ENCODE results near the gene OSGEP. TPM values are rescaled to one million over a fixed set of nuclear protein-coding genes. Genes with fewer than 3 reads are reported as not detected.
"Not testable (repeated sequence)": the region's sequence is repeated elsewhere in the genome, so short reads cannot be mapped to it uniquely, and the experiment has no call there.

Gene OSGEP
- total RNA-seq, 4 donors from 2014 or later, result 58.3 to 112 (median 102) TPM

GRCh38 chr14:20446889-20447288 is 7.7 kb downstream of the OSGEP start:
- no peak overlapping the region for H3K27ac ChIP-seq
- no peaks in the 10 kb centered on the region for H3K4me1 ChIP-seq
- no peaks in the 10 kb centered on the region for H3K9me3 ChIP-seq
- H3K36me3 ChIP-seq, result peaks cover 0 to 66% (median 0%) of the 10 kb centered on the region in 3 donors
- H3K27me3 ChIP-seq, result no peaks in the 10 kb centered on the region
- no peak overlapping the region for H3K4me3 ChIP-seq
- TF ChIP-seq POLR2A (IDR thresholded peaks at IDR 0.05) (no peak), CTCF (IDR thresholded peaks at IDR 0.05) (no peak)
- no peak for DNase-seq

DNA sequence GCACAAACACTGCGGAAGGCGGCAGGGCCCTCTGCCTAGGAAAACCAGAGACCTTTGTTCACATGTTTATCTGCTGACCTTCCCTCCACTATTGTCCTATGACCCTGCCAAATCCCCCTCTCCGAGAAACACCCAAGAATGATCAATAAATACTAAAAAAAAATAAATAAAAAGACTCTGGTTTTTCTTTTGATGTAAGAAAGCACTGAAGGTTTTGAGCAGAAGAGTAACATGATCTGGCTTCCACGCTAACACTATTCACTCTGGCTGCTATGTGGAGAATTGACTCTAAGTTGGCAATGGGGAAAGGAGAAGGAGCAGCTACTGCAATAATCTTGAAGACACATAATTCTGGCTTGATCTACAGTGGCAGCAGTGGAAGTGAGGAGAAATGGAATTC is 11.0 kb downstream of the OSGEP start:
- not testable (repeated sequence) for H3K4me3 ChIP-seq, H3K27ac ChIP-seq, H3K9me3 ChIP-seq, H3K4me1 ChIP-seq, DNase-seq, H3K27me3 ChIP-seq
- H3K36me3 ChIP-seq, result peaks cover 0 to 34% (median 0%) of the 10 kb centered on the region in 3 donors

DNA sequence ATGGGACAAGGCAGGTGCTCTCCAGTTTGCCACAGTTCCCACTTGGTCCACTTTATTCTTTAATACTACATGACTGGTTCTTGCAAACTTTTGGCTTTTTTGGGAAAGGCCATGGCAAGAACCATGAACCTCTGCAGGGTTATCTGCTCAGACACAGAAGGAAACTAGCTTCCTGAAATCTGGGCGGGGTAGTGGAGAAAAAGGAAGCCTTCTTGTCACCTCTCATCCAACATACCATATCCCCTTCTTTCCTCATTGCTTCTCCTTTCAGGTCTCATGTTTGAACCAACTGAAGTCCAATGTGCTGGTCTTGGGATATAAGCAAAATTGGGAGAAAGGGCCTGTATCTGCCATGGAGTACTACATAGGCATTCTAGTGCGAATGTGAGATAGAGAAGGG is 13.2 kb downstream of the OSGEP start:
- Histone ChIP-seq H3K36me3 (peaks cover 0 to 12% (median 0%) of the 10 kb centered on the region in 3 donors), H3K4me1 (no peaks in the 10 kb centered on the region), H3K4me3 (no peak overlapping the region), H3K27me3 (no peaks in the 10 kb centered on the region), H3K27ac (peak overlapping the region in 1 of 4 donors; percentile 46), H3K9me3 (no peaks in the 10 kb centered on the region)
- no peak for DNase-seq
- no peak for TF ChIP-seq CTCF (IDR thresholded peaks at IDR 0.05)
- no peak for TF ChIP-seq POLR2A (IDR thresholded peaks at IDR 0.05)

DNA sequence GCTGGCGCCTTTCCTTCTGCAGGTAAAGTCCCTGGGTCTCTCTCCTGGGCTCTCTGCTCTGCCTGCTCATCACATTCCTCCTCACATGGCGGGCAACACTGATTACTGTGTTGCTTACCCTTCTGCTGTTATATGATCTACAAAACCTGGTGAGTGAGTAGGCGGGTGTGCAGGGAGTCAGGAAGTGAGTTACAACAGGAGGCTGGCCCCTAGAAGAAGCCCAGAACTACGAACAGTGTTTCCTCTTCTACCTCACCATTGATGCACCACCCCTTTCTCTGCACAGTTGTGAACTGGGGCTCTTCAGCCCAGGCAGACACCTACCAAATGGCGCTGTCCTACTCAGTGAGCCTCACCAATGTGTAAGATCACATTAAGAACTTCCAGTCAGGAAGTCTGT is 13.7 kb downstream of the OSGEP start:
- peaks cover 0 to 7% (median 0%) of the 10 kb centered on the region in 3 donors for H3K36me3 ChIP-seq
- no peaks in the 10 kb centered on the region for H3K4me1 ChIP-seq
- TF ChIP-seq POLR2A (IDR thresholded peaks at IDR 0.05), result no peak
- TF ChIP-seq CTCF (IDR thresholded peaks at IDR 0.05), result no peak
- H3K9me3 ChIP-seq, result no peaks in the 10 kb centered on the region
- no peaks in the 10 kb centered on the region for H3K27me3 ChIP-seq
- peak in 1 of 3 donors; percentile 27 for DNase-seq
- no peak overlapping the region for H3K4me3 ChIP-seq
- peak overlapping the region in 1 of 4 donors; percentile 46 for H3K27ac ChIP-seq

GRCh38 chr14:20440465-20440864 is 14.1 kb downstream of the OSGEP start:
- peak overlapping the region in 1 of 4 donors; percentile 46 for H3K27ac ChIP-seq
- no peaks in the 10 kb centered on the region for H3K9me3 ChIP-seq
- peaks cover 0 to 3% (median 0%) of the 10 kb centered on the region in 4 donors for H3K4me1 ChIP-seq
- DNase-seq, result no peak
- H3K4me3 ChIP-seq, result no peak overlapping the region
- peaks cover 0 to 3% (median 0%) of the 10 kb centered on the region in 3 donors for H3K36me3 ChIP-seq
- TF ChIP-seq CTCF (IDR thresholded peaks at IDR 0.05) (no peak), POLR2A (IDR thresholded peaks at IDR 0.05) (no peak)
- no peaks in the 10 kb centered on the region for H3K27me3 ChIP-seq

DNA sequence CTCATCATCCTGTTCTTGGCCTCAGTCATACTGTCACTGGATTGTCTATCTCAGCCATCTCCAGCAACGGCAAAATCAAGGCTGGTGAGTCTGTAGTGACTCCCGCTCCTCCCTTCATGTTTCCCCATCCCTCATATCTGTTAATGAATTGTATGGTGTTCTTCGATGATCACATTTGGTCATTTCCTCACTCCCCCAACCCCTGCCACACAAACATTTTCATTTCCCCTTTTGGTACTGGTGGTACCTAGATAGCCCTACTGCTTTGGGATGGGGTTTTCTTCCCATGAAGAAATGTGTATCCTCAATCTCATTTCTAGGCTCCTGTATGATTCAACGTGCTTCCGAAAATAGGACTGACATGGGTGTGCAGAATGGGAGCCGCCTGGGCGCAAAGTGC is 15.9 kb downstream of the OSGEP start:
- Histone ChIP-seq H3K4me1 (peaks cover 0 to 12% (median 0%) of the 10 kb centered on the region in 4 donors), H3K27me3 (no peaks in the 10 kb centered on the region)

More for the DNA sequence above, 15.9 kb downstream of the OSGEP start:
- Histone ChIP-seq H3K4me3 (no peak overlapping the region), H3K27ac (no peak overlapping the region), H3K36me3 (no peaks in the 10 kb centered on the region), H3K9me3 (no peaks in the 10 kb centered on the region)
- no peak for DNase-seq
- TF ChIP-seq POLR2A (IDR thresholded peaks at IDR 0.05), result no peak
- no peak for TF ChIP-seq CTCF (IDR thresholded peaks at IDR 0.05)
